NCI-H510A treated with DMSO at 0.1 percent for 48 hours (cell line): ENCODE results near the gene CACNA1E.
"Not testable (repeated sequence)": the region's sequence is repeated elsewhere in the genome, so short reads cannot be mapped to it uniquely, and the experiment has no call there.

Experiments
- DNase-seq: peaks from one replicate; lab custom pipeline; 2025; lab: John Stamatoyannopoulos, UW

CACNA1E gene

DNA sequence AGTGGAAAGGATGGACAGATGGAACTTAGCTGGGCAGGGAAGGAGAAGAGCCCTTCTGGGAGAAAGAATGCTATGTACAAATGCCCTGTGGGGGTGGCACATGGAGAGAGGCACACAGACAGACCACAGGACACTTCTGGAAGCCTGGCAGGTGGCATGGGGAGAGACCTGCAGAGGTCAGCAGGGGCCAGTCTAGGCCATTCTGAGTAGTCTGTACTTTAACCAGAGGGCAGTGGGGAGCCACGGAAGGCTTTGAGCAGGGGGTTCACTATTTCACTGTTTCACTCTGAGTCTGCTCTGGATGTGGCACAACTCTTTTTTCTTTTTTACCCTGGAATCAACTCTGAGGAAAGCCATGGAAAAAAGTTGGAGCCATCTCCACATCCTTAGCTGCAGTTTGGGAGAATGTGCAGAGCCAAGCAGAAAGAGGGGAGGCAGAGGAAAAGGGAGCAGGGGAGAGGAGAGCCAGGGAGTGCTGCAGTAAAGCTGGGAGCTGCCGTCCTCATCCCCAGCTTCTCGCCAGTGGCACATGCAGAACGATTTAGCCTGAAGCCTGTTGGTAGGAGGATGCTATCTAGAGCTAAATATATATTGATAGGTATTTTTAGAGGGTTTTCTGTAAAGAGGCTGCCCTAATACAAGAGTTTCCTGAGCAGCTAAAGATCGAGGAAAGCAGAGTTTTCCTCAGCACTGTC lies 34.0 kb downstream of the CACNA1E start:
- DNase-seq: no peak

DNA sequence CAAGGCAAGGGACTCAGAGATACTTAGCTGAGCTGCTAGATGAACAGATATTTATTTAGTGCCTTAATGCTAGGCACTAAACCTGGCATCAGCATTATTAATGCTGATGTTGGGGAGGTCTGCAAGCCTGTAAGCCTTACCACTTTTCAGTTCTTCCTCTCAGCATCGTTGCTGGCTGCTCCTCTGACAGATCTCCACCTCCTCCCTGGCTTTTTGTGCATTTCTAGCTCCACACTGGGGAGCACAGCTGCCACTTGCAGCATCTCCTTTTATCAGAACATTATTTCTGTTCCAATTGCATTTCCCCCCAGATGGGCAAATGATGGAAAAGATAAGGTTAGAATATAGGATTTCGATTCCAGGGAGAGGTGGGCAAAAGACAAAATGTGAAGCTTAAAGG lies 34.8 kb downstream of the CACNA1E start:
- DNase-seq: no peak

DNA sequence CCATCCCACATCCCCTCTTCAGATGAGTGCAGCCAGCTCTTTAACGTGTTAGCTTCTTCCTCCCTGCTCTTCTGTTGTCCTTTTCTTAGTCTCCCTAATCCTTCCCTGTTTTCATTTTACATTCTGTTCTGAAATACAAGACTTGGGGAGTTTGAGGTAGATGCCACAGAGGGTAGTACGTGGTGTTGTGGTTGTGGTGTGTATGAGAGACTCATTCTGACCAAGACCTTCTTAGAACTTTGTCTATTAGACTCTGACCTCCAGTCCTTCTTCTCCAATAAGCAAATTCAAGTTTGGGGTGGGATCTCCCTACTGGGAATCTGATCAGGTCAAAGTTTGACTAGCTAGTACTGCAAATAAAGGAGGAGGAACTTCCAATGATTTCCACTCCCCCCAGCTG lies 39.5 kb downstream of the CACNA1E start:
- DNase-seq: no peak

DNA sequence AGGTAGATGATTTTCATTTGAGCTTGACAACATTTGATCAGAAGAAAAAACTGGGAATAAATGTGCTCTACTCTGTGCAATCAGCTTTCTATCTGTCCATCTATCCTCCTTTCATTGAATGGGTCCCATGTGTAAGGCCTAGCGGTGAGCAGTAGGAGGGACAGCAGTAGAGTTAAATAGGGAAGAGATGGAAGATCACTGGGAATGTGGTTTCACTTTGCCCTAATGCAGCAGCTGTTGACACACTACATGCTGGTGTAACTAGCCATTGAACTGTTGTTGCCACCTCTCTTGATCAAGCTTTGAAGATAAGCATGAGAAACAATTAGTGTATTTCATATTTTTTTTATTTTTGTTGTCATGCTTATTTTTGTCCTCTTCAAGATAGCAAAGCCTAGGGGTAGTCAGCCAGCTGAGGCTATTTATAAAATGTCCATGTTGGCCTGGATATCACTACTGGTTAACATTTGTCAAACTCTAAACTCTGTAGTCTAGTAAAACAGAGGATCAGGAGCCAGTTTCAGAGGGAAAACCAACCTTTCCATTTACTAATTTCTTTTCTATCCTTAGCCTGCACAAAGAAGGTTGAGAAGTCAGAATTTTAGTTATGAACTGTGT lies 41.9 kb downstream of the CACNA1E start:
- DNase-seq: peak; percentile 37

DNA sequence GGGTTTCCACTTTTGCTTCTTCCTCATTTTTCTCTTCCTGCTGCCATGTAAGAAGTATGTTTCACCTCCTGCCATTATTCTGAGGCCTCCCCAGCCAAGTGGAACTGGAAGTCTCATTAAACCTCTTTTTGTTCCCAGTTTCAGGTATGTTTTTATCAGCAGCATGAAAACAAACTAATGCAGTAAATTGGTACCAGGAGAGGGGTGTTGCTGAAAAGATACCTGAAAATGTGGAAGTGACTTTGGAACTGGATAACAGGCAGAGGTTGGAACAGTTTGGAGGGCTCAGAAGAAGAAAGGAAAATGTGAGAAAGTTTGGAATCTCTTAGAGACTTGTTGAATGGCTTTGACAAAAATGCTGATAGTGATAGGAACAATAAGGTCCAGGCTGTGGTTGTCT lies 44.9 kb downstream of the CACNA1E start:
- not testable (repeated sequence) for DNase-seq

DNA sequence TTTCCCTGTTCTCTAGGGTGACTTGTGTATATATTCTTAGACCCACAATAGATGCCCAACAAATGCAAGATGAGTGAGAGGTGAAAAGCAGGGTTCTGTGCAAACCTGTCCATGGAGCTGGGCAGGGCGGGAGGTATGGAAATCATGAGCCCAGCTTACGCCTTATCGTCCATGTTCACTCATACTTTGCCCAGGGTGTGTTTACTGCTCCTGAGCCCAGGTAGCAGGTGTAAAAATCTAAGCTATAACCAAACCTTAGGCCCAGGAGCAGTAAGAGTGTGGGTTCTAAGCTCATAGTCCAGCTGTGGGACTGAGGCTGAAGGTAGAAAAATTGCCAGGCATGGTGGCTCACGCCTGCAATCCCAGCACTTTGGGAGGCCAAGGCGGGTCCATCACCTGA lies 48.1 kb downstream of the CACNA1E start:
- no peak for DNase-seq

DNA sequence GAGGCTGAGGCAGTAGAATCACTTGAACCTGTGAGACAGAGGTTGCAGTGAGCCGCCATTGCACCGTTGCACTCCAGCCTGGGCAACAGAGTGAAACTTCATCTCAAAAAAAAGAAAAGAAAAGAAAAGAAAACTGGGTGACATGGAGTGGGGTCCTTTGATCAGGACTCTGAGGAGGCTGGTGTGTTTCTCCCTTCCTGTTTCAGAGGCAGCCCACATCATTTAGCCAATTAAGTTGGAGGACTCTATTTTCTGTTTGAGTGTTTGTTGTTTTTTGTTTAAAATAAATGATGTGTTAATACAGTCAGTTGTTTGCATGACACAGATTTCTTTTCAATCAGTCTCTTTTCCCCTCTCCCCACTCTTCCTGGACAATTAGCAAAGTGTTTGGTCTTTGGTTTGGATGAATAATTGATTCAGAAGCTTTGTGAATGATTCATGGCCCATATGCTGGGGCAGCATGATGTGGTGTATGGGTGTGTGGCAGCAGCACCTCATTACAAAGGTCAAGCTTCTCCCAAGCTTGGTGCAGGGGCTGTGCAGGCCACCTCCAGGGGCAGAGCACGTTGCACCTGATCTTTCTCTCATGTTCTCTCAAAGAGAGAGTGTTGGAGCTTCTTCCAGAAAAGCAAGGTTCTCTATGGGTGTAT lies 48.8 kb downstream of the CACNA1E start:
- DNase-seq: no peak

DNA sequence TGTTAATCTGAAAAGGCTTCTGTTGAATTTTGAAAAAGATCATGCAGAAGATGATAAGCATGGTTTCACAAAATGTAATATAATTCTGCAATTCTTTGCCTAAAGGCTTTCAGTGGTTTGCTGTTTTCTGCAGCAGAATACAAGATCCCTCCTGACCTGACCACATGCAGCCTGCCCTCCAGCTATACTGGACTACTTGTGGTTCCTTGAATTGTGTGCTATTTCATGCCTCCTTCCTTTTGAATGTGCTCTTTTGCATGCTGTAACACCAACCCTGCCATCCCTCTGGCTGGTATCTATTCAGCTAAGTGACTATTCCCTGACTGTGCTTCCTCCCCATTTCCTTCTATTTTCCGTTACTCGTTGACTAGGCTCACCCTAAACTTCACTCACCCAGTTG lies 55.5 kb downstream of the CACNA1E start:
- DNase-seq: no peak

DNA sequence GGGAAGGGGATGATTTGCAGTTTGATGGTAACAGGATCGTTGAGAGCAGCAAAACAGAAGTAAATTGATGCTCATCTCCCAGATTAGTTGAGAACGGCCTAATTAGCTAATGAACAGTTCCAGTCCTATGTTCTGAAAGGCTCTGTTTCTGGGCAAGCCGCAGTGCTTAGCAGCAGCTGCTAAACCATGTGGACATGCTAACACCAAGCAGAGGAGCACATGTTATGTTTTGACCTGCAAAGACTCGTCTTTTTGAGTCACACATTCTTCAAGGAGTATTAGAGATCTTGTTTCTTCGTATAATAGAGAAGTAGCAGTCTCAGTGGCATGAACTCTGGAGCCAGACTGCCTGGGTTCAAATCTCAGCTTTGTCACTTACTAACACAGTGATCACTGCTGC lies 58.1 kb downstream of the CACNA1E start:
- no peak for DNase-seq

DNA sequence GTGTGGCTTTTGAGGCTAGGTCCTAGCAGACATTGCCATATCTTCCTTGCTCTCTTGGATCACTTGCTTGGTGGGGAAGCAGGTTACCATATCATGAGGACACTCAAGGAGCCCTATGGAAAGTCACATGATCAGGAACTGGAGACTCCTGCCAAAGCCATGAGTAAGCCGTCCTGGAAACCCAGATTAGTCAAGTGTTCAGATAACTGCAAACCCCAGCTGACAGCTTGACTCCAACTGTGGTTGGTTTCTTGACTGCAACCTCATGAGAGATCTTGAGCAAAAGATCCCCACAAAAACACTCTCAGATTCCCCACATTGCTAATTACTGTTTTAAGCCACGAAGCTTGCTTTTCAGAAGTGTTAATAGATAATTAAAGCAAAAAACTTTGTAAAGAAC lies 58.6 kb downstream of the CACNA1E start:
- DNase-seq: no peak

DNA sequence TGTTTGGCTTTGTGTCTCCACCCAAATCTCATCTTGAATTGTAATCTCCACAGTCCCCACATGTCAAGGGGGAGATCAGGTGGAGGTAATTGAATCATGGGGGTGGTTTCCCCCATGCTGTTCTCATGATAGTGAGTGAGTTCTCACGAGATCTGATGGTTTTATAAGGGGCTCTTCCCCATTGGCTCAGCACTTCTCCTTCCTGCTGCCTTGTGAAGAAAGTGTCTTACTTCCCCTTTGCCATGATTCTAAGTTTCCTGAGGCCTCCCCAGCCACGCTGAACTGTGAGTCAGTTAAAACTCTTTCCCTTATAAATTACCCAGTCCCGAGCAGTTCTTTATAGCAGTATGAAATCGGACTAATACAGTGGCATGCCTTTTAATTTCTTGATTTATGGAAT lies 59.1 kb downstream of the CACNA1E start:
- not testable (repeated sequence) for DNase-seq

DNA sequence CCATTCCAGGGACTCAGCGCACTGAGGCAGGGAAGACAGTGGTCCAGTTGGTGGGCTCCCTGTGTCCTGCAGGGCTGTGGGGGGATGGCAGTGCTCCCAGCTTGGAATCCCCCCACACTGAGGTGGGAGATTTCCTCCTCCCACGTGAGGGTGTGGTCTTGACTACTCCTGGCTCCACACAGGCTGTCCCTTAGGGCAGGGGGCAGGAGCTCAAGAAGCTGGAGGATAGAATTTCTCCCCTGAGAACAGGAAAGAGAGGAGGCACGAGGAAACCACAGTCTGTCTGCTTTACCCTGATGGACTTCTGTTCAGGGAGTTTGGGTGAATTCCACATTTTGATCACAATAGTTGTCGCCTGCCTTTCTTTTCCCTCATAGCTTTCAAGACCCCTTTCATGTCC lies 62.1 kb downstream of the CACNA1E start:
- no peak for DNase-seq

DNA sequence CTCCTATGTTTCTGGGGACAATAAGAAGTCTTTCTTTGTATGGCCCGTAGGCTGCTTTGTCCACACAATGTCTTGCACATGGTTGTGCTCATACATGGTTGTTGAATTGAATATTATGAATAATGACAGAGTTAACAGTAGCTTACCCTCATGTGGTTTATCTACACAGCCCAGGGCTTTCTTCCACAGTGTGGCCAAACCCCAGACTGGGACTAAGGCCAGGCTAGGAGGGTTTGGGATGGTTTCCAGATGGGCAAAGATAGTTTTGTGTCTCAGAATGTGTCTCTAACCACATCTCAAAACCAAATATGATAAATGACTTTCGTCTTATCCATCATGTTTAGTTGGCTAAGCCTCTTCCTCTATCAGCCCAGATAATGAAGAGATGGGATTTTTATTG lies 65.2 kb downstream of the CACNA1E start:
- DNase-seq: no peak

DNA sequence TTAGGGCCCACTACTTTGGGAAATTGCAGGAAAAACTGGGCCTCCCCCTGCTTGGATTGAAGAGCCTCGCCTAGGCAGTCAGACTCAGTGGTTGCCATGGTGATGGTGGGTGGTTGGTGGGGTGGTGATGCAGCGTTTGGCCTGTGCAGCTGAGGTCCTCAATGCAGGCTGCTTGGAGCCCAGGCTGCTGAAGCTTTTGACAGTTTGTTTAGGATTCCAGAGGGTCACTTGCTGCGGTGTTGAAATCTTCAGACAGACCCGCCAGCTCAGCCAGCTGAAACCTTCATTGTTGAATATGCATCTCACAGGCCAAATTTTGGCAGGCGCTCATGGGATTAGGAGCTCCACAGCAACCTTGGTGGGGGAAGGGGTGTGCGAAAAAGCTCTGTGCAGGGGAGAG lies 67.9 kb downstream of the CACNA1E start:
- DNase-seq: no peak

DNA sequence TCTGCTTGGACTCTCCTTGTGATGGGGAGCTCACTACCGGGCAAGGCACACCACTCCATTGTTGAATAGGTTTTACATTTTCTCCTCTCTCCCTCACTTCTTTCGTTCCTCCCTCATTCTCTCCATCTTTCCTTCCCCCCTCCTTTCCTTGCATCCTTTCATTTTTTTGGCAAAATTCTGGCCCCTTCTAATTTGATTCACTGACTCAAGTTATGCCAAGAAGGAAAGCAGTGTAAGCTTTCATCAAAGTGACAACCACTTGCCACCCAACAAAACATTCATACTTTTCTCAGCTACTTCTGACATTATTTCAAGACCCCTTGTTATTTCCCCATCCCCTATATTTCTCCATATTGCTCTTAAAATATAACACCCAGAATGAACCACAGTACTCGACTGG lies 68.4 kb downstream of the CACNA1E start:
- DNase-seq: no peak

DNA sequence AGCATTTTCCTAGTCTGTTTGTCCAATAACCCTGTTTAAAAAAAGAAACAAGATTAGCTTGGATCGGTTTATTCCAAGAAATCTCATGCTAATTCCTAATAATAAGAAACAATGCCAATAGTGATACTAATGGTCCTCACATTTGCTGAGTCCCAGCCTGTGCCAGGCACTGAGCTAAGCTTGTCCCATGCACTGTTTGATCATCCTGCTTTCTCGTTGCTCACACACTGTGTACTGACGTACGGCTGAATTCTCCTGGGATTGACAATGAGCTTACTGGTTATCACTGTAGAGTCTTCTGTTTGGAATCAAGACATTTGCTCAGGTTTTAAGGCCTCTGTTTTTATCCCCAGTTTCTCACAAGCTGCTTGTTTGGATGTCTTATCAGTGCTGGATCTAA lies 71.1 kb downstream of the CACNA1E start:
- no peak for DNase-seq

DNA sequence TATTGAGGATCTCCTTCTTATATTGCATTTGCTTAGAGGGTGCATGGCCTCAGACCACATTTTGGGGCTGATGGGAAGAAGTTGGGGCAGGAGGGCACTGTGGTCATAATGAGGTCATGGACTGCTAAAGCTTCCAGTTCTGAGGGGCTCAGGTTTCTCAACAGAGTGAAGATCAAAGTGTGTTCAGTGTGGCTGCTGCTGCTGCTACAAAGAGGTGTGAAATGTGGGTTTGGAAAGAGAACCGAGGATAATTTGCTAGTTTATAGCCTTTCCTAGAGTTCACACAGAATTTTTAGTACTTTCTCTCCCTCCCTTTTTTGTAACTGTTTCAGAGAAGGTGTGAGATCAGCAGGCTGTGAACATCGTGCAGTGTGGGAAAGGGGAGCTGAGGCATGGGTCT lies 73.3 kb downstream of the CACNA1E start:
- no peak for DNase-seq

DNA sequence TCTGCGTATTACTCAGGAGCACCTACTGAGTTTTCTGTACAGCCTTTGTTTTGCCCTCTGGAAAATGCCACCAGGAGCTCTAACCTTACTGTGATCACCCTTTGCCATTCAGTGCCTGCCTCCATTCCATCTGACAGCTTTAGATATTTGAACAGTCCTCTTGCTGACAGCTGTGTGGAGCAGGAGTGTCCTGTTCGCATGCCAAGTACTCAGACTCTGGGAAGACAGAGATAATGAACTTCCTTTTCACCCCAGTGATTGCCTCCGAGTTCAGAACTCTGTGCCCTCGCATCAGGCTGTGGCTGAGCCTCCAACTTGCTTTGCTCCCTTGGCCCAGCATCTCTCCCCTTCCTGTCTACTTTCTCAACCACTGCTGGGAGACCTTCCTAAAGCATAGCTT lies 74.0 kb downstream of the CACNA1E start:
- peak; percentile 11 for DNase-seq

DNA sequence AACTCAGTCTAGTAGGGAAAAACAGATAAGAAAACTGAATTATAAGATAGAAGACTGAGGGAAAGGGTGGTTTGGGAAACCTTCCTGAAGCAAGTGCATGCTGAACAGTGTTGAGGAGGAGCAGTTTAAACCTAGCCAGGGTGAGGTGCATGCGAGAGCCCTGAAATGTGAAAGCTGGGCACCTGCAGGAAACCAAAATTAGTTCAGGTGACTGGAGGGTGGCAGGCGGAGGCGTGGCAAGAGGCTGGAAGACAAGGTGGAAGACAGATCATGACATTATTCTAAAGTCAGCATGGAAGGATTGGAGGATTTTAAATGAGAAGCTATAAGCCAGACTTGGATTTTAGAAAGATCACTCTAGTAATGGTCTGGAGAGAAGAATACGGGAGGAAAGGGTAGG lies 75.1 kb downstream of the CACNA1E start:
- no peak for DNase-seq

DNA sequence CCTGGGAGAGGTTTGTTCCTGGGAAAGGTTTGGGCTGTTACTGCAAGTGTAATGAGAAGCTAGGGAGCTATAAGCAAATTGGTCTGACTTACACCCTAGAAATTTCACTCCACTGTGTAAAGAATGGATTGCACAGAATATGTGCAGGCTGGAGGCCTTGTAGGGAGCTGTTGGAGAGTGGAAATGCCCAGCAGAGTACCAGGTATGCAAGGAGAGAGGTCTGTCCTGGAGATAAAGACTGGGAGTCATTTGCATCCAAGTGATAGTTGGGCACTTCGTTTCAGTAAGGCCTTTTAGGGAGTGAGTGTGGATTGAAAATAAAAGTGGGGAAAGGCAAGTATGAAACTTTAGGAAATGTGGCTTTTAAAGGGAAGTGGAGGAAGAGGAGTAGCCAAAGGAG lies 75.8 kb downstream of the CACNA1E start:
- no peak for DNase-seq

DNA sequence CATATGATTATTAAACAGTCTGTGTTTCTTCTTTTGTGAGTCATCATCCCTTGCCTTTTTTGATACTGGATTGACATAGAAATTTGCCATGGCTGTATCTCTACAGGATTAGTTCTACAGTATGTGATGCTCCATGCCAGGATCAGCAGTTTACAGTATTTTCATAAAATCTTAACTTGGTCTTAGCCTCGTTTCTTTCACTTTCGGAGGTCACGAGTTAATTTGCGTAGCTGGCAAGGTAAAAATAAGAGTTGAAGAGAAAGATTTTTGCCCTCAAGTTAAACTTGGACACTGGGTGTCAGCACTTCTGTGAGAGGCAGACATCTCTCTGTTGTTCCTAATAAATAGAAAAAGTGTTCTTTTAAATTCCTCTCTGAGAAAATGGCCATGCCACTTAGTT lies 79.1 kb downstream of the CACNA1E start:
- DNase-seq: no peak

DNA sequence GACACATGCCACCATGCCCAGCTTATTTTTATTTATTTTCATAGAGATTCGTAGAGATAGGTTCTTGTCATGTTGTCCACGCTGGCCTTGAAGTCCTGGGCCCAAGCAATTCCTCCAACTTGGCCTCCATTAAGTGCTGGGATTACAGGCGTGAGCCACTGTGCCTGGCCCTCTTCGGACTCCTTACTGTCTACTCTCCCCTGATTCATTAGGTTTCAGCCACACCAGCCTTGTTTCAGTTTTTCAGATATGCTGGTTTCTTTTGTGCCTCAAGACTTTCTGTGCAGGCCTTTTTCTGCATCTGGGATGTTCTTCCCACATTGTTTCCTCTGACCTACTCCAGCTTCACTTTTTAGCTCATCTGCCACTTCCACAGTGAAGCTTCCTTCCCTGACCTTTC lies 85.4 kb downstream of the CACNA1E start:
- no peak for DNase-seq

DNA sequence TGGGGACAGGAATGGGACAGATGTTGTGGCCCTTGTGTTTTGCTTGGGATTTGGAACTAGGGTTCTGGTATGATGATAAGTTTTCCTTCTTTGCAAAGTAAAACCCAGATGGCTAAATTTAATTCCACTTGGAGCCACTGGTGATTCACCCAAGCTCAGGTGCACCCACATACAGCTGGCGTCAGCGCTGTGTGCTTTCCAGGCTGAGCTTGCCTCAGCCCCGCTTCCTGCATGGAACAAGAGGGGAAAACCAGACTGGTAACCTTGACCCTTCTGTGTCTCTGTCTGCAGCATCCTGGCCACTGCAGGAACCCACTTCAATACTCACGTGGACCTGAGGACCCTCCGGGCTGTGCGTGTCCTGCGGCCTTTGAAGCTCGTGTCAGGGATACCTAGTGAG lies 94.2 kb downstream of the CACNA1E start:
- no peak for DNase-seq

DNA sequence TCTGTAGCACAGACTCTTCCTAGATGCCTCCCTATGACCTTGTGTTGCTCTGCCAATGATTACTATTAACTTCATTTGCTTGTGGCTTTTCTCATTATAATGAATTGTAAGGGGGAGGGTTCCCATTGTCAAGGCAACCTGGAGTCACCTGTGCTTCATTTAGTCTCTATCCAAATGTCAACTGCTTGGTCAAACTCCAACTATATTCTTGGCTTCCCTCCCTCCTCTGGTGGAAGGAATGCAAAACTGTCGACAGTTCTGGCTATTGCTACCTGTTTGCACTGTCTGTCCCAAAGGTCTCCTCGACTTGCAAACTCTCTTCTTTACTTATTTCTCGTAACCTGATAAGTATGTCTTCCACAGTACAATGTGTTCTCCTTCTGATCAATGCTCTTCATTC lies 100.3 kb downstream of the CACNA1E start:
- no peak for DNase-seq
